K562 (cell line): Measurements from ENCODE around the gene SCARF2. TPM values are rescaled to one million over a fixed set of nuclear protein-coding genes. Genes with fewer than 3 reads are reported as not detected.

Experiments
- ATAC-seq: fragments of 200-7000 bp; cut with Tn5 transposase; 3 replicates; pipeline ENCODE4 v1.9.1; 2020; ENCODE audit warnings: moderate library complexity
- Bru-seq: library from RNA; stranded (reverse); fragments of 400-500 nt; gene quantifications from one replicate; lab custom pipeline; 2021; lab: Mats Ljungman, UMichigan
- BruChase-seq, 2 experiments: library from RNA; stranded (reverse); fragments of 400-500 nt; gene quantifications; one replicate each; lab custom pipeline; 2021; lab: Mats Ljungman, UMichigan
- BruUV-seq: library from RNA; stranded (reverse); fragments of 400-500 nt; replicated peaks from 2 replicates; lab custom pipeline; 2021; lab: Mats Ljungman, UMichigan
- CTCF ChIA-PET: fragments of 300-600 bp; formaldehyde crosslinking; extraction: SDS; loops from one replicate; lab custom pipeline; 2021; ENCODE audit warnings: low intra/inter-chr PET ratio; lab: Yijun Ruan, JAX
- POLR2A ChIA-PET: fragments of 300-600, 350-650 bp; sonication (Branson Sonifier 250); formaldehyde crosslinking; extraction: SDS; loops from one replicate; lab custom pipeline; 2021; ENCODE audit warnings: antibody characterized with exemption, inconsistent platforms; lab: Yijun Ruan, JAX
- DNase-seq, 4 experiments: peaks; one replicate each; pipeline versions ENCODE4 v3.0.0 to v3.0.0-alpha.2; 2011 to 2018; ENCODE audit warnings: low spot score in 3 of 4, mixed read lengths in 3 of 4; ENCODE audit errors: extremely low read depth in 1 of 4
- FAIRE-seq: peaks from 2 replicates; lab custom pipeline; 2011; peaks lifted over from hg19 to GRCh38; lab: Jason Lieb, UNC
- H2AFZ ChIP-seq: 2 replicates; pipeline ENCODE4 v1.6.0; 2011; ENCODE audit warnings: low read depth, low read length, control low read depth, inconsistent platforms
- H3K27ac ChIP-seq: fragments of 200-600 bp; 3 replicates; pipeline ENCODE4 v1.8.0; 2011; ENCODE audit warnings: low read depth, mild to moderate bottlenecking, control low read depth, inconsistent platforms, low read length, moderate library complexity, mixed read lengths; ENCODE audit errors: extremely low read depth
- H3K27me3 ChIP-seq, 2 experiments: fragments of 300-600 bp in 1 of 2; 2 replicates in 1 of 2; 3 replicates in 1 of 2; pipeline versions ENCODE4 v1.6.0 to v1.8.0; 2011; ENCODE audit warnings: inconsistent platforms in 2 of 2, low read length in 2 of 2, mild to moderate bottlenecking in 1 of 2, mixed read lengths in 1 of 2, moderate library complexity in 1 of 2; ENCODE audit not compliant: control insufficient read depth in 2 of 2, insufficient read depth in 2 of 2
- H3K36me3 ChIP-seq: fragments of 300-600 bp; 3 replicates; pipeline ENCODE4 v1.8.0; 2011; ENCODE audit warnings: mild to moderate bottlenecking, low read length, inconsistent platforms; ENCODE audit not compliant: control insufficient read depth, insufficient read depth
- H3K4me1 ChIP-seq, 2 experiments: fragments of 200-600 bp in 1 of 2; replicated peaks in 1 of 2; 2 replicates in 1 of 2; 3 replicates in 1 of 2; pipeline versions ENCODE4 v1.5.1 to v1.8.0; 2011; ENCODE audit warnings: inconsistent platforms in 2 of 2, low read length in 2 of 2, mild to moderate bottlenecking in 1 of 2, mixed read lengths in 1 of 2, moderate library complexity in 1 of 2; ENCODE audit not compliant: control insufficient read depth in 2 of 2, insufficient read depth in 2 of 2
- H3K4me2 ChIP-seq: 2 replicates; pipeline ENCODE4 v1.6.1; 2011; ENCODE audit warnings: low read length, control low read depth, inconsistent platforms, mixed read lengths; ENCODE audit not compliant: insufficient read depth
- H3K4me3 ChIP-seq: fragments of 200-600 bp; sonication (generic), shearing (Covaris generic); 2 replicates; pipeline ENCODE4 v1.5.1; 2016; ENCODE audit warnings: control low read depth, inconsistent platforms
- H3K79me2 ChIP-seq: fragments of 200-600 bp; 3 replicates; pipeline ENCODE4 v1.8.0; 2011; ENCODE audit warnings: low read length, inconsistent platforms; ENCODE audit not compliant: control insufficient read depth, insufficient read depth
- H3K9ac ChIP-seq, 2 experiments: 2 replicates each; pipeline versions ENCODE4 v1.6.0 to v1.6.1; 2011; ENCODE audit warnings: low read depth in 2 of 2, low read length in 2 of 2, control low read depth in 1 of 2, inconsistent platforms in 1 of 2, mild to moderate bottlenecking in 1 of 2, mixed read lengths in 1 of 2; ENCODE audit not compliant: insufficient read depth in 1 of 2
- H3K9me1 ChIP-seq: one replicate; pipeline ENCODE4 v1.6.0; 2011; ENCODE audit warnings: inconsistent platforms, mild to moderate bottlenecking, low read length, moderate library complexity; ENCODE audit not compliant: control insufficient read depth, insufficient read depth
- H3K9me3 ChIP-seq: replicated peaks from 2 replicates; pipeline ENCODE4 v1.5.1; 2011; ENCODE audit warnings: low read depth, low read length, inconsistent platforms; ENCODE audit not compliant: control insufficient read depth, insufficient read depth
- H4K20me1 ChIP-seq: replicated peaks from 2 replicates; pipeline ENCODE4 v1.6.1; 2011; ENCODE audit warnings: low read length, inconsistent platforms, mixed read lengths; ENCODE audit not compliant: control insufficient read depth, insufficient read depth
- ARID4B ChIP-seq: sonication (generic); formaldehyde crosslinking; IDR thresholded peaks from 2 replicates; pipeline ENCODE4 v1.8.0; 2022; ENCODE audit warnings: mild to moderate bottlenecking, missing genetic modification reagents
- CREB1 ChIP-seq, 2 experiments: sonication (generic) in 1 of 2; formaldehyde crosslinking in 1 of 2; IDR thresholded peaks; 2 replicates each; pipeline versions ENCODE4 v1.6.1 to v1.8.0; 2012 to 2022; ENCODE audit warnings: inconsistent platforms in 1 of 2, mild to moderate bottlenecking in 1 of 2, missing genetic modification reagents in 1 of 2, moderate library complexity in 1 of 2
- POLR2G ChIP-seq: fragments of 200-400 bp; formaldehyde crosslinking; IDR thresholded peaks from 2 replicates; pipeline ENCODE4 v1.6.1; 2017; ENCODE audit warnings: low read depth, mild to moderate bottlenecking, antibody characterized with exemption, low read length, moderate library complexity
- RBM17 ChIP-seq: fragments of 200-400 bp; formaldehyde crosslinking; IDR thresholded peaks from 2 replicates; pipeline ENCODE4 v1.6.1; 2017; ENCODE audit warnings: low read depth, mild to moderate bottlenecking, low read length, borderline replicate concordance
- RHOXF2B ChIP-seq: fragments of 250-450 bp; sonication (Bioruptor Pico); conservative IDR thresholded peaks from 2 replicates; pipeline ENCODE4 v1.5.1; 2021
- STAG1 ChIP-seq: sonication (generic); formaldehyde crosslinking; IDR thresholded peaks from 2 replicates; pipeline ENCODE4 v1.5.0; 2020; ENCODE audit warnings: missing genetic modification reagents, borderline replicate concordance
- TEAD4 ChIP-seq, 2 experiments: sonication (generic) in 1 of 2; formaldehyde crosslinking in 1 of 2; IDR thresholded peaks; 2 replicates each; pipeline versions ENCODE4 v1.6.1 to v1.8.0; 2012 to 2022; ENCODE audit warnings: borderline replicate concordance in 1 of 2, inconsistent platforms in 1 of 2, low read length in 1 of 2, mild to moderate bottlenecking in 1 of 2, missing genetic modification reagents in 1 of 2
- USF1 ChIP-seq: sonication (generic); formaldehyde crosslinking; IDR thresholded peaks from 2 replicates; pipeline ENCODE4 v1.9.0; 2022; ENCODE audit warnings: mild to moderate bottlenecking, missing genetic modification reagents
- ZC3H4 ChIP-seq: sonication (generic); formaldehyde crosslinking; IDR thresholded peaks from 2 replicates; pipeline ENCODE4 v1.9.0; 2021; ENCODE audit warnings: missing genetic modification reagents, borderline replicate concordance
- WGBS: fragments of 100-300 bp; shearing (Covaris generic); methylation state at CpG from one replicate; pipeline ENCODE4 v1.1.6; 2016; ENCODE audit warnings: low coverage, mixed read lengths; ENCODE audit not compliant: insufficient coverage; ENCODE audit errors: missing lambda C conversion rate; 5-methylcytosine and 5-hydroxymethylcytosine counted together
- in situ Hi-C: fragments of 300-500 bp; cut with MboI; formaldehyde crosslinking; loops from 4 replicates; pipeline ENCODE4 v1.15.0; 2018; ENCODE audit warnings: inconsistent platforms, mixed read lengths
- intact Hi-C: fragments of 100-400 bp; cut with micrococcal nuclease; formaldehyde crosslinking; loops from 2 replicates; pipeline ENCODE4 v1.14.2; 2022
- long read RNA-seq, 3 experiments: library from polyadenylated mRNA in 2 of 3; library from RNA in 1 of 3; unstranded in 2 of 3; stranded (forward) in 1 of 3; transcript quantifications; one replicate each; pipeline ENCODE4 v2.0.0, GENCODE V29; 2019 to 2022
- polyA minus RNA-seq, 3 experiments: library from RNA; depleted of rRNA, polyadenylated mRNA; stranded (reverse); fragments of >200 nt; gene quantifications; 2 replicates each; pipeline ENCODE4 v1.2.3, GENCODE V29; 2011
- polyA plus RNA-seq, 8 experiments: library from polyadenylated mRNA; depleted of rRNA in 4 of 8; stranded (reverse) in 5 of 8; unstranded in 3 of 8; fragments of >200 nt; fragmentation: Nextera tagmentation in 2 of 8; fragmentation: Illumina TruSeq in 1 of 8; extraction: Ambion mirVana in 2 of 8; extraction: Trizol in 1 of 8; gene quantifications; 2 replicates each; pipeline versions ENCODE4 v1.2.1 to v1.2.3, GENCODE V29; 2011 to 2014; ENCODE audit warnings: inconsistent platforms in 1 of 8, missing spikeins in 1 of 8
- total RNA-seq, 7 experiments: library from RNA; depleted of rRNA in 6 of 7; stranded (reverse); fragments of >200 nt in 6 of 7; fragmentation: Illumina TruSeq in 2 of 7; extraction: Trizol in 2 of 7; gene quantifications; 2 replicates each; pipeline versions ENCODE4 v1.2.1 to v1.2.3, GENCODE V29; 2011 to 2021; ENCODE audit warnings: low replicate concordance in 1 of 7

Gene SCARF2
- total RNA-seq (2011; cell fraction: chromatin; rRNA removed; ENCODE audit: low replicate concordance): 0.65 TPM in 1 of 2 replicates, not detected in the other
- total RNA-seq (2011; cell fraction: nucleolus; rRNA removed): 0.50 and 0.92 TPM in 2 replicates
- 0.15 TPM in 2 replicates for total RNA-seq (2011; cell fraction: nucleoplasm; rRNA removed)
- total RNA-seq (2014; rRNA removed): 0.20 and 0.32 TPM in 2 replicates
- not detected in 2 replicates for total RNA-seq (2014; rRNA removed; fragmentation: Illumina TruSeq; extraction: Trizol)
- not detected in 2 replicates for total RNA-seq (2015; rRNA removed; fragmentation: Illumina TruSeq; extraction: Trizol)
- 0.13 and 0.29 TPM in 2 replicates for total RNA-seq (2021)
- 0.06 and 0.26 TPM in 2 replicates for polyA plus RNA-seq (2011; rRNA removed)
- 0.15 and 0.25 TPM in 2 replicates for polyA plus RNA-seq (2011; cell fraction: cytosol; rRNA removed)
- polyA plus RNA-seq (2011; cell fraction: nucleus; rRNA removed): 0.61 and 0.65 TPM in 2 replicates
- polyA plus RNA-seq (2012): 0.21 and 1.3 TPM in 2 replicates
- not detected in 2 replicates for polyA plus RNA-seq (2014; fragmentation: Illumina TruSeq; extraction: Trizol)
- not detected for polyA plus RNA-seq (2014; fragmentation: Nextera tagmentation; extraction: Ambion mirVana)
- polyA plus RNA-seq (2014; rRNA removed): 0.13 and 0.23 TPM in 2 replicates
- not detected in 2 replicates for polyA minus RNA-seq (2011; rRNA and poly(A)+ RNA removed)
- not detected in 2 replicates for polyA minus RNA-seq (2011; cell fraction: cytosol; rRNA and poly(A)+ RNA removed)
- polyA minus RNA-seq (2011; cell fraction: nucleus; rRNA and poly(A)+ RNA removed): 0.22 and 0.27 TPM in 2 replicates
- percentile 30 among the genes with signal in this experiment for Bru-seq, nascent RNA
- BruChase-seq, experiment 1, labeled RNA remaining after a 2-hour chase: percentile 23 among the genes with signal in this experiment
- BruChase-seq, experiment 2, labeled RNA remaining after a 6-hour chase: percentile 40 among the genes with signal in this experiment
- long read RNA-seq, experiment 1, partial matches to known transcripts: 1 of 1 reads
- long read RNA-seq, experiment 1, other reads (novel, unspliced or antisense): 0 of 1 reads
- long read RNA-seq, experiment 2: 0 reads
- long read RNA-seq, experiment 3: 0 reads

- Histone ChIP-seq H4K20me1 (peaks cover 65% of the 10 kb centered on the region), H3K9ac (0 out of 4 replicates have a peak within 1 kb of the TSS, but pooled peaks of 1 of the 2 experiments have one; percentile 16), H3K9me1 (peaks cover 4% of the 10 kb centered on the region), H3K9me3 (no peaks in the 10 kb centered on the region), H3K4me3 (no peak within 1 kb of the TSS), H2AFZ (no peak within 1 kb of the TSS), H3K4me2 (no peak within 1 kb of the TSS), H3K27me3 (peaks cover 51 to 96% of the 10 kb centered on the region in 2 experiments), H3K36me3 (no peaks in the 10 kb centered on the region), H3K27ac (no peak within 1 kb of the TSS), H3K4me1 (peaks cover 0 to 38% of the 10 kb centered on the region in 2 experiments; a peak in 2 of 5 replicates), H3K79me2 (no peaks in the 10 kb centered on the region)
- WGBS: 35% methylated on average over 78 of the region's 95 CpGs
- ChIA-PET CTCF (no interaction called here), POLR2A (interaction anchor here (0.6 to 6.6 kb wide), 7 partner anchors 9 to 58 kb away, joined by 3 to 46 read pairs (median 5); partner anchors contain the start of gene KLHL22)
- DNase-seq (peak in 2 of 4 experiments; percentile 89), ATAC-seq (no peak), FAIRE-seq (no peak)
- in situ Hi-C loops (no loop called here), intact Hi-C loops (no loop called here)
- no TSS peak for BruUV-seq
- TF ChIP-seq CREB1 (IDR thresholded peaks at IDR 0.05) (no peak), CREB1 (CRISPR knock-in tag; IDR thresholded peaks at IDR 0.05) (no peak), USF1 (CRISPR knock-in tag) (0 out of 2 replicates have a peak, but pooled peaks have one; percentile 3), TEAD4 (IDR thresholded peaks at IDR 0.05; ENCODE audit: low read length) (no peak), TEAD4 (CRISPR knock-in tag; IDR thresholded peaks at IDR 0.05; ENCODE audit: borderline replicate concordance) (0 out of 2 replicates have a peak, but pooled peaks have one; percentile 36), RHOXF2B (CRISPR knock-in tag) (no peak), POLR2G (0 out of 2 replicates have a peak, but pooled peaks have one; percentile 25), STAG1 (CRISPR knock-in tag) (peak; percentile 31; the same call in 1 of the 2 replicates), ZC3H4 (CRISPR knock-in tag) (peak; percentile 79; the same call in 1 of the 2 replicates), RBM17 (no peak), ARID4B (CRISPR knock-in tag) (peak; percentile 25; the same call in 1 of the 2 replicates)
Observed at GRCh38 chr22:20437613-20438426, at the start of gene SCARF2. Gene SCARF2, minus strand, starts transcription at chr22:20437825. Its CDS starts 71 bp downstream, at chr22:20437754.
